SH-SY5Y (cell line): ENCODE measurements around the gene SLC48A1.

ENCODE experiments used
- GATA2 ChIP-seq: IDR thresholded peaks from 2 replicates; pipeline ENCODE4 v1.6.1; 2011; ENCODE audit warnings: mild to moderate bottlenecking, low read depth, low read length
- GATA3 ChIP-seq: IDR thresholded peaks from 2 replicates; pipeline ENCODE4 v1.6.1; 2011; ENCODE audit warnings: low read depth, mild to moderate bottlenecking, low read length, moderate library complexity

DNA sequence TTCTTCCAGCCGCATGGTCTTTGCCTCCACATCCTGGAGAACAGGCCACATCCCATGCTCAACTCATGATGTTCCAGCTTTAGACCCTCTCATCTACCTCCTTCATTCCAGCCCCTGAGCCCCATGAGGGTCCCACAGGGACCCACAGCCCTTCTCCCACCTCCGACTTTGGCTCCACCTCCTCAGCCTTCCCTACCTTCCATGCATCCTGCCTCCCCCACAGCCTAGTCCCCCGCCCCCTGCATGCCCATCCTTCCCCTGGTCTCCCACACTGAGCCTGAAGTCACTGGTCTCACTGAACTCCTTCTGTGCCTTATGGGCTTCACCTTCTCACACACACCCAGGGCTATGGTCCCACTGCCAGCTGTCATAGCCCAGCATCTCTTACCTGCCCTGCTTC lies 24.1 kb upstream of the SLC48A1 start:
- TF ChIP-seq GATA3 (no peak), GATA2 (no peak)
